Colonic mucosa (tissue), 4 donors: Measurements from ENCODE around the gene WDFY4. TPM values are rescaled to one million over a fixed set of nuclear protein-coding genes. Genes with fewer than 3 reads are reported as not detected.

Experiments used
- DNase-seq: peaks from one replicate; pipeline ENCODE4 v3.0.0-alpha.2; 2020
- H3K27ac ChIP-seq: fragments of 200-600 bp; one replicate; pipeline ENCODE4 v1.8.0; 2021
- H3K27me3 ChIP-seq: fragments of 200-600 bp; one replicate; pipeline ENCODE4 v1.8.0; 2021
- H3K36me3 ChIP-seq: fragments of 200-600 bp; one replicate; pipeline ENCODE4 v1.8.0; 2021
- H3K4me1 ChIP-seq: fragments of 200-600 bp; one replicate; pipeline ENCODE4 v1.8.0; 2021; ENCODE audit warnings: mild to moderate bottlenecking
- H3K4me3 ChIP-seq: fragments of 200-600 bp; one replicate; pipeline ENCODE4 v1.8.0; 2021
- H3K9ac ChIP-seq, 2 donors: one replicate each; pipeline ENCODE4 v1.7.0; 2013; ENCODE audit warnings: control low read depth in 2 of 2, low read depth in 2 of 2, low read length in 2 of 2
- H3K9me3 ChIP-seq: fragments of 200-600 bp; one replicate; pipeline ENCODE4 v1.8.0; 2021
- intact Hi-C: fragments of 100-400 bp; cut with DNase I; formaldehyde crosslinking; loops from one replicate; pipeline ENCODE4 v1.14.1; 2022
- total RNA-seq, 2 donors: library from RNA; stranded (reverse); fragmentation: NEBNext Ultra II Directional in 1 of 2; extraction: Animal tissue kit (Norgen Biotek cat#: 25700) in 1 of 2; gene quantifications; one replicate each; pipeline ENCODE4 v1.2.1, GENCODE V29; 2021
- TF ChIP-seq, protein P1 (sequence below): fragments of 200-600 bp; IDR thresholded peaks from one replicate; pipeline ENCODE4 v1.8.0; 2022; ENCODE audit warnings: antibody characterized with exemption, mild to moderate bottlenecking
- donor health status: healthy.
- donor health status: DM: no; HTN: no; CAD: no.
- donor health status: DM: no; HTN: no; CAD: no.

Gene WDFY4
- total RNA-seq, 2 donors from 2014 or later = 1.5 to 1.6 TPM

GRCh38 chr10:48742891-48743860, 58.5 kb downstream of the WDFY4 start:
- Histone ChIP-seq H3K4me3 (no peak overlapping the region), H3K36me3 (no peaks in the 10 kb centered on the region), H3K27ac (no peak overlapping the region), H3K9me3 (no peaks in the 10 kb centered on the region), H3K27me3 (no peaks in the 10 kb centered on the region), H3K4me1 (no peaks in the 10 kb centered on the region), H3K9ac (no peak overlapping the region)
- intact Hi-C loops = no loop called here
- no peak for DNase-seq
- TF ChIP-seq, protein P1, sequence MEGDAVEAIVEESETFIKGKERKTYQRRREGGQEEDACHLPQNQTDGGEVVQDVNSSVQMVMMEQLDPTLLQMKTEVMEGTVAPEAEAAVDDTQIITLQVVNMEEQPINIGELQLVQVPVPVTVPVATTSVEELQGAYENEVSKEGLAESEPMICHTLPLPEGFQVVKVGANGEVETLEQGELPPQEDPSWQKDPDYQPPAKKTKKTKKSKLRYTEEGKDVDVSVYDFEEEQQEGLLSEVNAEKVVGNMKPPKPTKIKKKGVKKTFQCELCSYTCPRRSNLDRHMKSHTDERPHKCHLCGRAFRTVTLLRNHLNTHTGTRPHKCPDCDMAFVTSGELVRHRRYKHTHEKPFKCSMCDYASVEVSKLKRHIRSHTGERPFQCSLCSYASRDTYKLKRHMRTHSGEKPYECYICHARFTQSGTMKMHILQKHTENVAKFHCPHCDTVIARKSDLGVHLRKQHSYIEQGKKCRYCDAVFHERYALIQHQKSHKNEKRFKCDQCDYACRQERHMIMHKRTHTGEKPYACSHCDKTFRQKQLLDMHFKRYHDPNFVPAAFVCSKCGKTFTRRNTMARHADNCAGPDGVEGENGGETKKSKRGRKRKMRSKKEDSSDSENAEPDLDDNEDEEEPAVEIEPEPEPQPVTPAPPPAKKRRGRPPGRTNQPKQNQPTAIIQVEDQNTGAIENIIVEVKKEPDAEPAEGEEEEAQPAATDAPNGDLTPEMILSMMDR = no peak

DNA sequence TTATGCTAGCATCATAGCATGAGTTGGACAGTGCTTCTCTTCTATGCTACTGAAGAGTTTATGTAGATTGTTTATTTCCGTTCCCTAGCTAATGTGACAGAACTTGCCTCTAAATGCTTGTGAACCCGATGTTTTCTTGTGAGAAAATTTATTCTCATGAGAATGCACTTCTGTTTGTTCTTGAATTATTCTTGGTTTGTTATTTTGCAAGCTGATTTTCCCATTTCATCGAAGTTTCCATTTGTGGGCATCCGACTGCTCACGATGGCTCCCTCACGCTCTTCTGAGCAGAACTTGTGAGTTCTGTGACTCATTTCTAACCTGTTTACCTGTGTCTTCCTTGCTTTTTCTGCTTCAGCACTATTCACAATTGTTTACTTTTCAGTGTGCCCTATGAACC, 59.9 kb downstream of the WDFY4 start:
- Histone ChIP-seq H3K36me3 (no peaks in the 10 kb centered on the region), H3K9ac (no peak overlapping the region), H3K27me3 (no peaks in the 10 kb centered on the region), H3K27ac (no peak overlapping the region), H3K9me3 (no peaks in the 10 kb centered on the region), H3K4me3 (no peak overlapping the region), H3K4me1 (no peaks in the 10 kb centered on the region)
- TF ChIP-seq, protein P1 = no peak
- DNase-seq = no peak
- intact Hi-C loops = no loop called here

DNA sequence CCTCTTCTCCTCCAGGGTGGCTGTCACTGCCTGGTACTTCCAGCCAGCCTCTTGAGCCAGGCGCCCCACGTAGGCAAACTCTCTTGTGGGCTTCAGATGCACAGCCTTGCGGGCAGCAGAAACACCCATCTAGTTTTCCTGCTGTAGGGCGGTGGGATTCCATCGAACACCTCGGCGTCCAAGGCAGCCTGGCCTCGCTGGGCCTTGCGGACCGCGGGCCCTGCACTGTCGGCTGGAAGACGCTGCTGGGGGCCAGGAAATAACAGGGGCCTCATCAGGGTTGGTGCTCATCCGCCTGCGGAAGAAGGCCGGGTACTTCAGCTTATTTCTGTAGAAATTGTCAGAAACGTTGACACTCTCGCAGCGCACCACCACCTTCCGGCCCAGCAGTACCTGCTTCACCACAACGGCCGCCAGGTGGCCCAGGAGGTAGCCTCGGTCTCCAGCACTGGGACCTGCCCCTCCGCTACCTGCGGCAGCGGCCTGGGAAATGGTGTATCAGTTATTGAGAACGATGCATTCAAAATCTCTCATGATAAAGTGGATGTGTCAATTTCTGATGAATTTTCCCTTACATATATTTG, 61.1 kb downstream of the WDFY4 start:
- H3K4me1 ChIP-seq = no peaks in the 10 kb centered on the region
- no peaks in the 10 kb centered on the region for H3K9me3 ChIP-seq
- H3K9ac ChIP-seq = no peak overlapping the region
- DNase-seq = no peak
- intact Hi-C loops = no loop called here
- H3K27me3 ChIP-seq = no peaks in the 10 kb centered on the region
- H3K4me3 ChIP-seq = no peak overlapping the region
- TF ChIP-seq, protein P1 = no peak
- no peaks in the 10 kb centered on the region for H3K36me3 ChIP-seq
- H3K27ac ChIP-seq = no peak overlapping the region

DNA sequence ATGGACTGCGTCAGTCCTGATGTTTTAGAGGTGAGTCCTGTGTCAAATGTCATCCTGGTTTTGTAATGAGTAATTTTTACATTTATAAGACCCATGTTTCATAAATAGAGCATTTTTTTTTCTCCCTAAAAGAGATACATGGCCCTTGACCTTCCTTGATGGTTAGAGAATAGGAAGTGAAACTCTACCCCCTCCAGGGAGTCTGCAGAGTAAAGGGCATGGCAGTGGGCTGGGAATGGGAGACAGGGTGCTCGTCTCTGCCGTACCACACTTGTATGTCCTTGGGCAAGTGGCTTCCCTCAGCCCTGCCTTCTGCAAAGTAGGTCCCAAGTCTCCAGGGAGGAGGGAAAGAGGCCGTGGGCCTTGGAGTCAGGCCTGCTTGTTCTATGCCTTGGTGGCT, 63.9 kb downstream of the WDFY4 start:
- Histone ChIP-seq H3K36me3 (no peaks in the 10 kb centered on the region), H3K4me1 (no peaks in the 10 kb centered on the region), H3K4me3 (no peak overlapping the region), H3K27ac (no peak overlapping the region), H3K9ac (no peak overlapping the region), H3K9me3 (no peaks in the 10 kb centered on the region), H3K27me3 (no peaks in the 10 kb centered on the region)
- TF ChIP-seq, protein P1 = no peak
- DNase-seq = no peak
- intact Hi-C loops = no loop called here

- Histone ChIP-seq H3K27me3 (no peaks in the 10 kb centered on the region), H3K9ac (no peak overlapping the region), H3K4me1 (no peaks in the 10 kb centered on the region), H3K36me3 (no peaks in the 10 kb centered on the region), H3K4me3 (no peak overlapping the region), H3K27ac (no peak overlapping the region), H3K9me3 (no peaks in the 10 kb centered on the region)
- TF ChIP-seq, protein P1 = no peak
- no peak for DNase-seq
- intact Hi-C loops = no loop called here
These were observed 64.6 kb downstream of the WDFY4 start for GRCh38 chr10:48749254-48749787.
